ENCODE data around the gene MS4A18.

MS4A18 gene

DNA sequence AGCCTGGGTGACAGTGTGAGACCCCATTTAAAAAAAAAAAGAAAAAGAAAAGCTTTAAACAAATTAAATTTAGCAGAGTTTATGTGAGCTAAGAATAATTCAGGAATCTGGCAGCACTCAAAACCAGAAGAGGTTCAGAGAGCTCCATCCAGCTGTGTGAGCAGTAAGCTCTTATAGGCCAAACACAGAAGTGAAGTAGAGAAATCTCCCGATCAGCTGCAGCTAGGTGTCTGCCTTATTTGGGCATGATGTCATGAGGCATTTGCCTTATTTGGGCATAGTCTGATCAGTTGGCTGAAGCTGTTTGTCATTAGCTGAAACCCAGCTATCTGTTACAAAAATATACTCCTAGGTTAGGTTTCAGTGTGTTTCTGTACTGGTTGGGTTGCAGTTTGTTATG, 40.4 kb downstream of the MS4A18 start:
- in situ Hi-C loops (cut with HindIII; ENCODE audit: low sequenced_read_pairs), result no loop called here

GRCh38 chr11:60765355-60765754, 40.8 kb downstream of the MS4A18 start:
- in situ Hi-C loops (cut with HindIII; ENCODE audit: low sequenced_read_pairs), result no loop called here

GRCh38 chr11:60766547-60766946, 42.0 kb downstream of the MS4A18 start:
- in situ Hi-C loops (cut with HindIII; ENCODE audit: low sequenced_read_pairs), result no loop called here

- in situ Hi-C loops (cut with HindIII; ENCODE audit: low sequenced_read_pairs), result no loop called here
Measured at GRCh38 chr11:60767388-60767811, 42.9 kb downstream of the MS4A18 start.

DNA sequence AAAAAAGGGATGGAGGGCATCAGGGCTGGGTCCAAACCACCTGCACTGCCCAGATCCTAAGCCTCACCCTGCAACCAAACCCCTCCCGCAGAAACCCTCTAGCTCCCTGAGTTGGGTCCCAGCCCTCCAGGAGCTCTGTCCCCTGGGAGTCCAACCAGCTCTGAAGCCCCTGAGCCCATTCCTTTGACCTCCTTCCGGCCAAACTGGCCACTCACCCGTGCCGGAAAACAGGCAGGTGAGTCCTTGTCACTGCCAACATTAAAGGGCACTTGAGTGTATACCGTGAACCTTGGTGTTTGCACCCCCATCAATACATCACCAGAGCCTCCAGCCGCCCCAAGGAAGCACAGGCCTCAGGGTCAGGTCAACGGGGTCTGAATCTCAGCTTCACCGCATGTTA, 43.7 kb downstream of the MS4A18 start:
- in situ Hi-C loops (cut with HindIII; ENCODE audit: low sequenced_read_pairs), result no loop called here

DNA sequence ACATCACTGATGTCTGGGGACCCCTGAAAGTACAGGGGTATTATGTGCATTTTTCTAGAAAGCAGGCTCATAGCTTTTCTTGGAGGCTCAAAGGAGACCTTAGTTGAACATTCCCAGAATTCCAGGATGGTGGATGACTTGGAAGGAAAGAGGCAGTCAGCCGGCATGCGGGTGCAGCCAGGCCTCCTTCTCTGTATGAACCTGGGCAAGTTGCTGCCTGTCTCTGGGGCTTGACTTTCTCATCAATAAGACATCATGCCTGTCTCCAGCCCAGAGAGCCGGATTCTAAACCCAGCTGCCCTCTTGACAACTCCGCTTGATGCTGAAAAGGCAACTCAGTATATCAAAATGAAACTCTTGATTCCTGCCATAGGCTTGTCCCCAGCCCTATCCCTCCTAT, 44.8 kb downstream of the MS4A18 start:
- in situ Hi-C loops (cut with HindIII; ENCODE audit: low sequenced_read_pairs), result no loop called here

GRCh38 chr11:60769811-60770210, 45.3 kb downstream of the MS4A18 start:
- in situ Hi-C loops (cut with HindIII; ENCODE audit: low sequenced_read_pairs), result loop anchor here (5.0 kb wide), 1 partner anchor 127 kb away; no protein-coding TSS in a partner anchor

- in situ Hi-C loops (cut with HindIII; ENCODE audit: low sequenced_read_pairs), result loop anchor here (5.0 kb wide), 1 partner anchor 126 kb away; no protein-coding TSS in a partner anchor
Measured at GRCh38 chr11:60771146-60771545, 46.6 kb downstream of the MS4A18 start.

DNA sequence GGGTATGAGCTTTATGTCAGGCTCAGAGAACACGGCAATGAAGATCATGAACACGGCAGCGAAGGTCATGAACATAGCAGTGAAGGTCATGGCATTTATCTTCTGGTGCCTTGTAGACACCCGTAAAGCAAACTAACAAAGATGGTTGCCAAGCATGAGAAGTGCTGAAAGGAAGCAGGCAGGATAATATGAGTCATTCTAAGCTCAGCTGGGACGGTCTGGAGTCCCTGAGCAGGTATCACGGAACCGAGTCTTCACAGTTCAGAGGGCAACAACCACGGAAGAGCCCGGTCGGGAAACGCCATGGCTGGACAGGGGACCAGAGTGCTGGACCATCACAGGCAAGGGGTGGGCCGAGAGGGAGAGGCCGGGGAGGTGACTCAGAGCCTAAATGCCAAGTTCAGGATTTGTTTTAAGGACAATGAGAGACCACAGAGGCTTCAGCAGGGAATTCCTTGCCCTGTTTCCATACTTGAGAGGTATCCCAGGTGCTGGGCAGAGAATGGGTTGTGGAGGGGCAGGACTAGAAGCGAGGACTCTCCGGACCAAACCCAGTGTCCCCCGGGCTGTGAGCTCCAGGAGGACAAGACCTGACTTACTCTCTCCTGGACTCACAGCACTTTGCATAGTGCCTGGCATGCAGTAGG, 47.5 kb downstream of the MS4A18 start:
- in situ Hi-C loops (cut with HindIII; ENCODE audit: low sequenced_read_pairs), result loop anchor here (5.0 kb wide), 1 partner anchor 125 kb away; no protein-coding TSS in a partner anchor

DNA sequence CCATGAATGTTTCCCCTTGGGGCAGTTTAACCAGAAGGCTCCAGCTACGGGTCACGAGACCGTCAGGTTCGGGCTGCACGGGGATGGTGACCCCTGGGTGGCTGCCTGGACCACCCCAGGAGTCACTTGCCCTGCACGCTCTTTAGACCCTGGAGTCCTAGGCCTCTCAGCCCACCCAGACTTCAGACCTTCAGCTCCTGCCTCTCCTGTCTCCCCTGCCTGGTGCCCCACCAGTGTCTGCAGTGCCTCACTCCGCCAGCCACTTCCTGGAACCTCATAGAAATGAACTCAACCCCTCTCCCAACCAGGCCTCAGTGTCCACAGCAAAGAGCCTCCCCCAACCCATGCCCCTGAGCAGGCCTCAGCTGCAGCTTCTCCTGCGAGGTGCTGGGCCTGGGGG, 48.1 kb downstream of the MS4A18 start:
- in situ Hi-C loops (cut with HindIII; ENCODE audit: low sequenced_read_pairs), result loop anchor here (5.0 kb wide), 1 partner anchor 125 kb away; no protein-coding TSS in a partner anchor

DNA sequence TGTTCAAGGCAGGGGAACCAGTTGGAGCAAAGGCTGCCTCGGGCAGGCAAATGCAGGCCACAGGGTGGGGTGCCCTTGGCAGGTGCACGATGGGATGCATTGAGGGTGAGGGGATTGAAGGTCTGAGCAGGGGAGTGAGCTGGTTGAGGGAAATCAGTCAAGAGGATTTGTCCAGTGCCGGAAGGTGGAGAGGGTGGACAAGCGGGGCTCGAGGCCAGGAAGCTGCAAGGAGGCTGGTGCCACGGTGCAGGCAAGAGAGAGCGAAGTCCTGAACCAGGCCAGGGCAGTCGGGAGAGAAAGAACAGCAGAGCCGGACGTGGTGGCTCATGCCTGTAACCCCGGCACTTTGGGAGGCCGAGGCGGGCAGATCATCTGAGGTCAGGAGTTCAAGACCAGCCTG, 50.2 kb downstream of the MS4A18 start:
- in situ Hi-C loops (cut with HindIII; ENCODE audit: low sequenced_read_pairs), result loop anchor here (5.0 kb wide), 2 partner anchors 53 to 123 kb away; no protein-coding TSS in a partner anchor

DNA sequence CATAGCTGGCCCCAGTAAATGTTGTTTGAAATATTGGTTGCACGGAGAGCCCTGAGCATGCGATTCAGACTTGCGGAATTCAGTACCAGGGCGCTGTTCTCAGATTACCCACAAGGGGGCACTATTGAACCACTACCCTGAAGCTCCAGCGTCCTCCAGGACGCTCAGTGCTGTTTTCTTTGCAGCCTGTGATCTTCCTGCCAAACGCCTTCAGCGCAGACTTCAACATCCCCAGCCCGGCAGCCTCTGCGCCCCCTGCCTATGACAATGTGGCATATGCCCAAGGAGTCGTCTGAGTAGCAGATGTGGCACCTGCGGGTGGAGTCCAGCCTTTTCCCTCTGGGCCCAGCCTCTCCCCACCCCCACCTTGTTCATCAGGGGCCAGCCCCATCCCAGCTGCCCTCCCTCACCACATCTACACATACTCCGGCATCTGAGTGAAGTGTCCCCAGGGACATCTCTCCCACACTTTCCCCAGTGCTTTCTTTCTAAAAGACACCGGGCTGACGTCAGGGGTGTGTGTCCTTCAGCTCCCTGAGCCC, 51.0 kb downstream of the MS4A18 start:
- in situ Hi-C loops (cut with HindIII; ENCODE audit: low sequenced_read_pairs), result loop anchor here (5.0 kb wide), 1 partner anchor 52 kb away; no protein-coding TSS in a partner anchor

GRCh38 chr11:60776167-60776566, 51.6 kb downstream of the MS4A18 start:
- in situ Hi-C loops (cut with HindIII; ENCODE audit: low sequenced_read_pairs), result loop anchor here (5.0 kb wide), 1 partner anchor 51 kb away; no protein-coding TSS in a partner anchor

DNA sequence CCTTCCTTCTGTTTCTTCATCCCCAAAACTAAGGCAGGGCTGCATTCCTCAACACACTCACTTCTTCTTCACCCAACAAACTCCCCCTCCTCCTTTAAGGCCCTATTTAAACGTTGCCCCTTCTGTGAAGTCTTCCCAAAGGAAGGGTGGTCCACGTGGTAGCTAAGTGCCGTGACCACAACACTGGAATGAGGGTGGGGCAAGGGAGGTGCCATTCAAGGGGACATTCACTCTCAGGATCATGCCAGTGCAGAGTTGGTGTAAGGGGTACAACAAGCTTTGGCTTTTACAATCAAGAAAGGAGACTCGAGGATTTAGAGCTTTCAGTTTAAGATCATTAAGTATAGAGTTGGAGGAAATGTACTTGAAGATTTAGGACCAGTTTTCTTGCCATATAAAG, 52.6 kb downstream of the MS4A18 start:
- in situ Hi-C loops (cut with HindIII; ENCODE audit: low sequenced_read_pairs), result loop anchor here (5.0 kb wide), 1 partner anchor 50 kb away; no protein-coding TSS in a partner anchor

GRCh38 chr11:60777572-60777971, 53.1 kb downstream of the MS4A18 start:
- in situ Hi-C loops (cut with HindIII; ENCODE audit: low sequenced_read_pairs), result loop anchor here (5.0 kb wide), 1 partner anchor 50 kb away; no protein-coding TSS in a partner anchor

GRCh38 chr11:60780065-60780464, 55.5 kb downstream of the MS4A18 start:
- in situ Hi-C loops (cut with HindIII; ENCODE audit: low sequenced_read_pairs), result no loop called here

DNA sequence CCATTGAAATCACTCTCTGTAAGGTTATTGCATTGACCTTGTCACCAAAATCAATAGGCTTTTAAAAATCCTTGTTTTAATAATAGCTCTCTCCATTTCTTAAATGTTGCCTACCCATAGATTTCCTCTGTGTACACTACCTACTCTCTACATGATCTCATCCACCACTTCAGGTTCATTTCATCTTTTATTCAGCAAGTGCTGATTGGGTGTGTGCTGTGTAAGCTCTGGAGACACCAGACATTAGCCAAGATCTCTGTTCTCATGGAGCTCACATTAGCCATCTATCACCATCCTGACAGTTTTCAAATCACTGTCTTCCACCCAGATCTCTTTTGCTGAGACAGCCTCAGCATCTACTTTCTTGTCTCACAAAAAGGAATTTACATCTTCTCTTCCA, 56.3 kb downstream of the MS4A18 start:
- in situ Hi-C loops (cut with HindIII; ENCODE audit: low sequenced_read_pairs), result no loop called here

- in situ Hi-C loops (cut with HindIII; ENCODE audit: low sequenced_read_pairs), result no loop called here
Measured at GRCh38 chr11:60781286-60781980, 56.9 kb downstream of the MS4A18 start.

- in situ Hi-C loops (cut with HindIII; ENCODE audit: low sequenced_read_pairs), result no loop called here
Measured at GRCh38 chr11:60781981-60782316, 57.4 kb downstream of the MS4A18 start.

DNA sequence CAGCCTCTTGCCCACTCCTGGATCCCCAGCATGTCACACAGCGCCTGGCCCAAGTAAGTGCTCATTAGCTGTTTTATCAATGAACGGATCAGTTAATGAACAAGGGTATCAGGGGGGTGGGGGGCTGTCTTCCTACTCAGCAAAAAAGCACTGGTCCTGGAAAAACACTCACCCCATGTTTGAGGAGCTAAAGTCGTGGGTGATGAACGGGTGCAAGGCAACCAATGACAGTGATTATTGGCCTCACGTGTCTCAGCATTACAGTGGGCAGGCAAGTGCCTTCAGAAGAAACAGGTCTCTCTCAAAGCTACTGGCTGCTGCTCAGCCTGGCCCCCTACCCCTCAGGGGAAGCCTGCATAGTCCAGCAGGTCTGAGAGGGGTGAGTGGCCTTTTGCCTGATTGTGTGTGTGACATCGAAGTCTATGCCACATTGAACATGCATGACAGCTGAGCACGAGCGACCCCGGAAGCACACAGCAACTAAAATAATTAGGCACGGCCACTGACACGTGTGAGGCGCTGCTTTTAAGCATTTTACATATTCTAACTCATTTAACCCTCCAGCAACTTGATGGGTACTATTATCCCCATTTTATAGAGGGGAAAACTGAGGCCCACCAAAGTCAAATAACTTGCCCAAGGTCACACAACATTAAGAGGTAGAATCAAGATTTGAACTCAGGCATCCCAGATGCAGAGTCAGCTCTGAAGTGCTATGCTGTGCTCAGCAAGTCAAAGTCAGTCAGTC, 58.0 kb downstream of the MS4A18 start:
- in situ Hi-C loops (cut with HindIII; ENCODE audit: low sequenced_read_pairs), result no loop called here

DNA sequence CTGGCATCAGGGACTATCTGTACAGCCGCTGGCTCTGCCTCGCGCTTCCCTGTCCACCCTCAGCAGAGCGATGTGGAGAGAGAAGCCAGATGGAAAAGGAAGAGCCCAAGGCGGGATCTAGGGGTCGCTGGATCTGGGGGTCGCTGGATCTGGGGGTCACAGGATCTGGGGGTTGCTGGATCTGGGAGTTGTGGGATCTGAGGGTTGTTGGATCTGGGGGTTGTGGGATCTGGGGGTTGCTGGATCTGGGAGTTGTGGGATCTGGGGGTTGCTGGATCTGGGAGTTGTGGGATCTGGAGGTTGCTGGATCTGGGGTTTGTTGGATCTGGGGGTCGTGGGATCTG, 58.6 kb downstream of the MS4A18 start:
- in situ Hi-C loops (cut with HindIII; ENCODE audit: low sequenced_read_pairs), result no loop called here
